Common myeloid progenitor, CD34-positive (primary cell): Measurements from ENCODE around the gene NEK6.
A peak's percentile ranks its signal among the peaks of the same experiment; 100 is the strongest.

Experiments
- CTCF ChIA-PET: fragments of 350-600 bp; sonication (Branson Sonifier 250); formaldehyde crosslinking; loops from one replicate; lab custom pipeline; 2021; ENCODE audit warnings: antibody characterized with exemption; lab: Charles Lee
- POLR2A ChIA-PET: fragments of 350-600 bp; sonication (Branson Sonifier 250); formaldehyde crosslinking; loops from one replicate; lab custom pipeline; 2021; ENCODE audit warnings: antibody characterized with exemption; lab: Charles Lee
- DNase-seq, 3 donors: peaks; one replicate each; pipeline versions ENCODE4 v3.0.0 to v3.0.0-alpha.2; 2013
- H3K27ac ChIP-seq, 2 experiments: 1 replicate in 1 of 2; 2 replicates in 1 of 2; pipeline ENCODE4 v1.7.0; 2013; ENCODE audit warnings: inconsistent platforms in 2 of 2, low read length in 2 of 2, mild to moderate bottlenecking in 2 of 2, low read depth in 1 of 2, moderate library complexity in 1 of 2; ENCODE audit not compliant: severe bottlenecking in 2 of 2, insufficient read depth in 1 of 2, poor library complexity in 1 of 2
- H3K27me3 ChIP-seq, 5 experiments: replicated peaks in 2 of 5; 1 replicate in 3 of 5; 2 replicates in 2 of 5; pipeline versions ENCODE4 v1.6.1 to v1.7.0; 2013; ENCODE audit warnings: low read length in 4 of 5, mild to moderate bottlenecking in 2 of 5, moderate library complexity in 2 of 5, inconsistent platforms in 1 of 5; ENCODE audit not compliant: insufficient read depth in 5 of 5, control insufficient read depth in 4 of 5
- H3K36me3 ChIP-seq, 4 experiments: 1 replicate in 2 of 4; 2 replicates in 2 of 4; pipeline versions ENCODE4 v1.6.1 to v1.7.0; 2013; ENCODE audit warnings: low read length in 3 of 4, control low read depth in 1 of 4, mild to moderate bottlenecking in 1 of 4; ENCODE audit not compliant: control insufficient read depth in 4 of 4, insufficient read depth in 4 of 4
- H3K4me1 ChIP-seq, 4 experiments: 1 replicate in 3 of 4; 2 replicates in 1 of 4; pipeline versions ENCODE4 v1.6.1 to v1.7.1; 2013; ENCODE audit warnings: low read length in 3 of 4, mild to moderate bottlenecking in 3 of 4, control low read depth in 1 of 4, inconsistent platforms in 1 of 4, moderate library complexity in 1 of 4; ENCODE audit not compliant: control insufficient read depth in 4 of 4, insufficient read depth in 4 of 4; ENCODE audit errors: control extremely low read depth in 1 of 4
- H3K4me3 ChIP-seq, 7 experiments: 1 replicate in 4 of 7; 2 replicates in 3 of 7; pipeline versions ENCODE4 v1.5.1 to v1.7.0; 2013; ENCODE audit warnings: mild to moderate bottlenecking in 7 of 7, low read length in 6 of 7, moderate library complexity in 6 of 7, inconsistent platforms in 2 of 7, low read depth in 2 of 7, control low read depth in 1 of 7; ENCODE audit not compliant: insufficient read depth in 4 of 7, control insufficient read depth in 1 of 7; ENCODE audit errors: extremely low read depth in 1 of 7
- H3K9me3 ChIP-seq, 5 experiments: 1 replicate in 4 of 5; 2 replicates in 1 of 5; pipeline versions ENCODE4 v1.6.1 to v1.7.1; 2013; ENCODE audit warnings: low read length in 4 of 5, mild to moderate bottlenecking in 2 of 5, inconsistent platforms in 1 of 5, low read depth in 1 of 5, moderate library complexity in 1 of 5; ENCODE audit not compliant: control insufficient read depth in 4 of 5, insufficient read depth in 2 of 5; ENCODE audit errors: control extremely low read depth in 1 of 5
- WGBS: methylation state at CpG from one replicate; pipeline ENCODE4 v1.1.5; 2013; ENCODE audit not compliant: insufficient coverage; 5-methylcytosine and 5-hydroxymethylcytosine counted together

The NEK6 gene

GRCh38 chr9:124292696-124293593, 35.2 kb downstream of the NEK6 start:
- Histone ChIP-seq H3K27ac (no peak overlapping the region), H3K27me3 (no peaks in the 10 kb centered on the region), H3K4me3 (peak overlapping the region in 1 of 7 experiments; percentile 66), H3K9me3 (no peaks in the 10 kb centered on the region), H3K36me3 (peaks cover 0 to 42% (median 0%) of the 10 kb centered on the region in 4 experiments), H3K4me1 (peaks cover 6 to 100% (median 95%) of the 10 kb centered on the region in 4 experiments)
- 74% methylated on average over 12 of the region's 12 CpGs for WGBS
- DNase-seq: no peak
- POLR2A ChIA-PET: no interaction called here
- CTCF ChIA-PET: interaction anchor here (0.9 to 3.8 kb wide), 8 partner anchors 9 to 165 kb away, joined by 3 to 23 read pairs (median 4); no protein-coding TSS in a partner anchor

GRCh38 chr9:124293718-124294506, 36.2 kb downstream of the NEK6 start:
- ChIA-PET POLR2A (no interaction called here), CTCF (interaction anchor here (0.7 to 3.8 kb wide), 9 partner anchors 8 to 168 kb away, joined by 3 to 23 read pairs (median 4); partner anchors contain the start of gene NEK6)
- H3K27me3 ChIP-seq: no peaks in the 10 kb centered on the region
- H3K27ac ChIP-seq: no peak overlapping the region
- peak overlapping the region in 1 of 7 experiments; percentile 66 for H3K4me3 ChIP-seq
- WGBS: 69% methylated on average over 12 of the region's 17 CpGs
- H3K9me3 ChIP-seq: no peaks in the 10 kb centered on the region
- H3K4me1 ChIP-seq: peaks cover 6 to 100% (median 99%) of the 10 kb centered on the region in 4 experiments
- peak in 1 of 3 donors; percentile 55 for DNase-seq
- H3K36me3 ChIP-seq: peaks cover 0 to 40% (median 0%) of the 10 kb centered on the region in 4 experiments

DNA sequence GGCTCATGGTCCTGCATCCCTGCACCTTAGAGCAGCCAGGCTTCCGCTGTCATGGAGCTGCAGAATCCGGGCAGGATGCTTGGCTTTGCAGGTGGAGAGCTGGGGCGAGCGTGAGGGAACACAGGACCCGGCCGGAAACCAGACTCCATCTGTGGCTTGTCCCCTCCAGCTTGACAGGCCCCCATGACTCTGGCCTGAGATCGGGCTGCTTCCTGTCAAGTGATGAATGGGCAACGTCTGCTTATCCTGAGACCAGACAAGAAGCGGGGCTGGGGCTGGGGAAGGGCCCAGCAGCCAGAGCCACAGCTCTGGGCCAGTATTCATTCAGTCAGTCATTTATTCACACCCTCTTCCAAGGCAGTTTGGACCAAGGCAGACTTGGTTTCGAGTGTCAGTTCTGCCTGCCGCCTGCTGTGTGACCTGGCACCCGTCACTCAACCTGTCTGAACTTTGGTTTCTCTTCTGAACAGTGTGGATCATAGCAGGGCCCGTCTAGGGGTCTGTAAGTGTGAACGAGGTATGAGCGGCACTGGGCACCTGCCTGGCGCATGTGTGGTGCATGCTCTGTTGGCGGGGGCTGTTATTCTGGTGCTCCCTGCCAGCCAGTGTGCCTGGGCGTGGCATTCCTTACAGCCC, 37.5 kb downstream of the NEK6 start:
- ChIA-PET POLR2A (interaction anchor here (0.6 to 1.0 kb wide), 3 partner anchors 10 to 363 kb away, joined by 3 to 5 read pairs (median 5); no protein-coding TSS in a partner anchor), CTCF (interaction anchor here (0.8 to 1.9 kb wide), 7 partner anchors 9 to 168 kb away, joined by 3 to 11 read pairs (median 3); no protein-coding TSS in a partner anchor)
- peak; percentile 75 to 99 (median 98) for DNase-seq

DNA sequence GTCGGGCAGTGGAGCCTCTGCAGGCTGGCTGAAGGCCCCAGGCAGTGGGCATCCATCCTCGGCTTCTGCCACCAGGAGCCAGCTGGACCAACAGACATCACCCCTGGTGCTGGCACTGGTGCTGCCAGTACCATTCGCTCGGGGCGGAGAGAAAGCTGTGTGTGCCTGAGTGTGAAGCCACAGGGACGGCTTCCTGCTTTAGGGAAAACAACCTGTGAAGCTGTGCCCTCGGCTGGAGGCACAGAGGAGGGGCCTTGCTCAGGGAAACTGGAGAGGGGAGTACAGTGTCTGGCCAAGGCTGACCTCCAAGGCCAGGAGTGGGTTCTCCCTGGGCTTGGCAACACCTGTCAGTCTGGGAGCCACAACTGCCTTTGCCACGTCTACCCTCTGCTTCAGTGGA, 38.3 kb downstream of the NEK6 start:
- Histone ChIP-seq H3K4me3 (peak overlapping the region in 2 of 7 experiments; percentile 3 to 30), H3K9me3 (no peaks in the 10 kb centered on the region), H3K36me3 (peaks cover 0 to 34% (median 0%) of the 10 kb centered on the region in 4 experiments), H3K27me3 (no peaks in the 10 kb centered on the region), H3K27ac (peak overlapping the region; percentile 37 to 69), H3K4me1 (peaks cover 1 to 100% (median 100%) of the 10 kb centered on the region in 4 experiments)
- CTCF ChIA-PET: interaction anchor here (0.6 to 2.9 kb wide), 6 partner anchors 8 to 24 kb away, joined by 3 to 11 read pairs (median 3); no protein-coding TSS in a partner anchor
- POLR2A ChIA-PET: no interaction called here
- no peak for DNase-seq
- WGBS: 54% methylated on average over 7 of the region's 8 CpGs

More for the DNA sequence above, 37.5 kb downstream of the NEK6 start:
- Histone ChIP-seq H3K9me3 (no peaks in the 10 kb centered on the region), H3K27ac (peak overlapping the region; percentile 37 to 69), H3K4me3 (peak overlapping the region in 2 of 7 experiments; percentile 31 to 66), H3K27me3 (no peaks in the 10 kb centered on the region), H3K36me3 (peaks cover 0 to 29% (median 0%) of the 10 kb centered on the region in 4 experiments), H3K4me1 (peaks cover 3 to 100% (median 100%) of the 10 kb centered on the region in 4 experiments)
- 12% methylated on average over 14 of the region's 18 CpGs for WGBS

- ChIA-PET POLR2A (no interaction called here), CTCF (interaction anchor here (0.7 to 2.9 kb wide), 3 partner anchors 10 to 23 kb away, joined by 3 to 11 read pairs (median 3); no protein-coding TSS in a partner anchor)
- 97% methylated on average over 14 of the region's 14 CpGs for WGBS
- H3K4me3 ChIP-seq: no peak overlapping the region
- DNase-seq: no peak
- peaks cover 0 to 42% (median 2%) of the 10 kb centered on the region in 4 experiments for H3K36me3 ChIP-seq
- no peaks in the 10 kb centered on the region for H3K27me3 ChIP-seq
- no peaks in the 10 kb centered on the region for H3K9me3 ChIP-seq
- H3K27ac ChIP-seq: no peak overlapping the region
- peaks cover 0 to 94% (median 94%) of the 10 kb centered on the region in 4 experiments for H3K4me1 ChIP-seq
These were observed 39.2 kb downstream of the NEK6 start for GRCh38 chr9:124296796-124297550.

GRCh38 chr9:124297551-124297901, 39.8 kb downstream of the NEK6 start:
- peaks cover 0 to 44% (median 7%) of the 10 kb centered on the region in 4 experiments for H3K36me3 ChIP-seq
- H3K27me3 ChIP-seq: no peaks in the 10 kb centered on the region
- H3K9me3 ChIP-seq: no peaks in the 10 kb centered on the region
- CTCF ChIA-PET: interaction anchor here (0.8 to 2.9 kb wide), 2 partner anchors 9 to 22 kb away, joined by 3 to 11 read pairs; no protein-coding TSS in a partner anchor
- peaks cover 0 to 89% (median 88%) of the 10 kb centered on the region in 4 experiments for H3K4me1 ChIP-seq
- POLR2A ChIA-PET: no interaction called here
- no peak overlapping the region for H3K4me3 ChIP-seq
- H3K27ac ChIP-seq: peak overlapping the region in 1 of 2 experiments; percentile 27
- 93% methylated on average over 8 of the region's 9 CpGs for WGBS
- DNase-seq: no peak
